H1 (cell line): ENCODE data around the gene NXPE1. TPM values are rescaled to one million over a fixed set of nuclear protein-coding genes. Genes with fewer than 3 reads are reported as not detected.

Source experiments
- CTCF ChIA-PET: fragments of 300-600 bp; sonication (Branson Sonifier 250); formaldehyde crosslinking; loops from one replicate; lab custom pipeline; 2021; ENCODE audit not compliant: partially characterized antibody; lab: Charles Lee
- POLR2A ChIA-PET: fragments of 300-600 bp; sonication (Branson Sonifier 250); formaldehyde crosslinking; loops from one replicate; lab custom pipeline; 2021; ENCODE audit warnings: inconsistent platforms; ENCODE audit not compliant: partially characterized antibody; lab: Charles Lee
- DNase-seq, 2 experiments: peaks; one replicate each; pipeline versions ENCODE4 v3.0.0 to v3.0.0-alpha.2; 2010 to 2022; ENCODE audit warnings: low spot score in 2 of 2, low read depth in 1 of 2, mixed read lengths in 1 of 2
- FAIRE-seq: peaks from 2 replicates; lab custom pipeline; 2011; peaks lifted over from hg19 to GRCh38; lab: Jason Lieb, UNC
- H2AFZ ChIP-seq: 2 replicates; pipeline ENCODE4 v1.8.1; 2012; ENCODE audit warnings: low read length, inconsistent platforms
- H2AK5ac ChIP-seq: 2 replicates; pipeline ENCODE4 v1.6.1; 2013; ENCODE audit warnings: low read depth, low read length
- H2BK120ac ChIP-seq: replicated peaks from 2 replicates; pipeline ENCODE3; 2013; ENCODE audit warnings: low read depth, low read length, inconsistent platforms
- H2BK12ac ChIP-seq: 2 replicates; pipeline ENCODE4 v1.6.1; 2013; ENCODE audit warnings: low read depth, low read length
- H2BK15ac ChIP-seq: 2 replicates; pipeline ENCODE4 v1.6.1; 2013; ENCODE audit warnings: low read length
- H2BK20ac ChIP-seq: 2 replicates; pipeline ENCODE4 v1.6.1; 2013; ENCODE audit warnings: low read length
- H2BK5ac ChIP-seq: 2 replicates; pipeline ENCODE4 v1.6.1; 2013; ENCODE audit warnings: low read depth, low read length
- H3K14ac ChIP-seq: 2 replicates; pipeline ENCODE4 v1.6.1; 2013; ENCODE audit warnings: inconsistent platforms; ENCODE audit not compliant: insufficient read length
- H3K18ac ChIP-seq: 2 replicates; pipeline ENCODE4 v1.6.1; 2013; ENCODE audit warnings: low read length; ENCODE audit errors: extremely low read depth
- H3K23ac ChIP-seq: 2 replicates; pipeline ENCODE4 v1.6.1; 2013; ENCODE audit warnings: inconsistent platforms; ENCODE audit not compliant: insufficient read length
- H3K23me2 ChIP-seq: 2 replicates; pipeline ENCODE4 v1.6.1; 2013; ENCODE audit warnings: low read depth, low read length
- H3K27ac ChIP-seq: 2 replicates; pipeline ENCODE4 v1.6.1; 2011; ENCODE audit warnings: low read depth, low read length, inconsistent platforms
- H3K27me3 ChIP-seq, 4 experiments: replicated peaks in 1 of 4; 1 replicate in 1 of 4; 2 replicates in 3 of 4; pipeline versions ENCODE4 v1.6.1 to v1.8.1; 2011 to 2013; ENCODE audit warnings: low read length in 3 of 4, mild to moderate bottlenecking in 3 of 4, inconsistent platforms in 2 of 4, mixed read lengths in 2 of 4, moderate library complexity in 1 of 4; ENCODE audit not compliant: control insufficient read depth in 3 of 4, insufficient read depth in 3 of 4; ENCODE audit errors: extremely low read depth in 1 of 4
- H3K36me3 ChIP-seq, 4 experiments: 2 replicates each; pipeline versions ENCODE4 v1.6.1 to v1.8.1; 2011 to 2013; ENCODE audit warnings: mild to moderate bottlenecking in 4 of 4, low read length in 3 of 4, moderate library complexity in 2 of 4, control low read depth in 1 of 4, inconsistent platforms in 1 of 4; ENCODE audit not compliant: insufficient read depth in 4 of 4, control insufficient read depth in 2 of 4
- H3K4ac ChIP-seq: replicated peaks from 2 replicates; pipeline ENCODE3; 2013; ENCODE audit warnings: low read length, low read depth, mixed read lengths, inconsistent platforms; ENCODE audit not compliant: insufficient read length
- H3K4me1 ChIP-seq, 4 experiments: replicated peaks in 1 of 4; 1 replicate in 1 of 4; 2 replicates in 3 of 4; pipeline versions ENCODE4 v1.6.1 to v1.8.1; 2011 to 2013; ENCODE audit warnings: low read length in 3 of 4, inconsistent platforms in 2 of 4, mixed read lengths in 1 of 4; ENCODE audit not compliant: insufficient read depth in 4 of 4, control insufficient read depth in 3 of 4
- H3K4me2 ChIP-seq, 2 experiments: 2 replicates each; pipeline versions ENCODE4 v1.6.1 to v1.8.1; 2011 to 2013; ENCODE audit warnings: low read depth in 2 of 2, low read length in 2 of 2, control low read depth in 1 of 2, inconsistent platforms in 1 of 2, mild to moderate bottlenecking in 1 of 2; ENCODE audit not compliant: insufficient read depth in 1 of 2
- H3K4me3 ChIP-seq, 4 experiments: fragments of 200-600, 300-600 bp in 1 of 4; sonication (generic), shearing (Covaris generic), sonication (Bioruptor Twin) in 1 of 4; 2 replicates each; pipeline versions ENCODE4 v1.5.1 to v1.8.1; 2011 to 2016; ENCODE audit warnings: low read length in 4 of 4, low read depth in 3 of 4, control low read depth in 2 of 4, inconsistent platforms in 2 of 4, mild to moderate bottlenecking in 2 of 4, mixed read lengths in 1 of 4, moderate library complexity in 1 of 4; ENCODE audit not compliant: insufficient read depth in 2 of 4; ENCODE audit errors: extremely low read depth in 1 of 4
- H3K56ac ChIP-seq: replicated peaks from 2 replicates; pipeline ENCODE3; 2013; ENCODE audit warnings: low read depth, mild to moderate bottlenecking, mixed read lengths, low read length, inconsistent platforms; ENCODE audit not compliant: insufficient read length
- H3K79me1 ChIP-seq: 2 replicates; pipeline ENCODE4 v1.6.1; 2013; ENCODE audit warnings: low read depth, low read length, control low read depth
- H3K79me2 ChIP-seq, 2 experiments: 2 replicates each; pipeline versions ENCODE4 v1.6.1 to v1.8.1; 2012 to 2013; ENCODE audit warnings: low read length in 2 of 2, mild to moderate bottlenecking in 2 of 2, inconsistent platforms in 1 of 2; ENCODE audit not compliant: insufficient read depth in 2 of 2, control insufficient read depth in 1 of 2
- H3K9ac ChIP-seq, 4 experiments: replicated peaks in 1 of 4; 1 replicate in 1 of 4; 2 replicates in 3 of 4; pipeline versions ENCODE4 v1.6.1 to v1.8.1; 2011 to 2013; ENCODE audit warnings: low read depth in 3 of 4, low read length in 3 of 4, control low read depth in 2 of 4, mild to moderate bottlenecking in 2 of 4, moderate library complexity in 2 of 4, inconsistent platforms in 1 of 4; ENCODE audit errors: extremely low read depth in 1 of 4
- H3K9me3 ChIP-seq, 2 experiments: 2 replicates each; pipeline versions ENCODE4 v1.6.1 to v1.8.1; 2012 to 2013; ENCODE audit warnings: mild to moderate bottlenecking in 2 of 2, moderate library complexity in 2 of 2, control low read depth in 1 of 2, inconsistent platforms in 1 of 2, low read depth in 1 of 2, low read length in 1 of 2, mixed read lengths in 1 of 2; ENCODE audit not compliant: insufficient read depth in 2 of 2
- H4K20me1 ChIP-seq, 2 experiments: replicated peaks in 1 of 2; 2 replicates each; pipeline versions ENCODE3 to v1.8.1; 2011 to 2013; ENCODE audit warnings: inconsistent platforms in 2 of 2, low read length in 2 of 2, mild to moderate bottlenecking in 1 of 2; ENCODE audit not compliant: insufficient read depth in 2 of 2, control insufficient read depth in 1 of 2
- H4K5ac ChIP-seq: 2 replicates; pipeline ENCODE4 v1.6.1; 2013; ENCODE audit warnings: low read length, low read depth, mixed read lengths, inconsistent platforms; ENCODE audit not compliant: insufficient read length
- H4K8ac ChIP-seq: 2 replicates; pipeline ENCODE4 v1.8.0; 2013; ENCODE audit warnings: mild to moderate bottlenecking, moderate library complexity, low read length, inconsistent platforms; ENCODE audit not compliant: insufficient read depth; ENCODE audit errors: extremely low read depth
- H4K91ac ChIP-seq: replicated peaks from 2 replicates; pipeline ENCODE3; 2013; ENCODE audit warnings: low read length, mixed read lengths, inconsistent platforms; ENCODE audit not compliant: insufficient read length
- ATF2 ChIP-seq: IDR thresholded peaks from 2 replicates; pipeline ENCODE4 v1.6.1; 2012; ENCODE audit warnings: low read length, inconsistent platforms
- BACH1 ChIP-seq: IDR thresholded peaks from 2 replicates; pipeline ENCODE4 v1.6.1; 2012; ENCODE audit warnings: low read length, improper control_type of control experiment
- CBX8 ChIP-seq: fragments of 300-800, 300-1000 bp; sonication (generic); IDR thresholded peaks from 2 replicates; pipeline ENCODE4 v1.7.1; 2016; ENCODE audit warnings: low read depth, low read length, borderline replicate concordance
- CEBPB ChIP-seq: IDR thresholded peaks from 2 replicates; pipeline ENCODE4 v1.6.1; 2012; ENCODE audit warnings: low read depth, low read length
- CHD1 ChIP-seq: IDR thresholded peaks from 2 replicates; pipeline ENCODE4 v1.6.1; 2012; ENCODE audit warnings: low read depth, low read length, improper control_type of control experiment
- CHD2 ChIP-seq: IDR thresholded peaks from 2 replicates; pipeline ENCODE4 v1.6.1; 2012; ENCODE audit warnings: low read length, improper control_type of control experiment
- CREB1 ChIP-seq: IDR thresholded peaks from 2 replicates; pipeline ENCODE4 v1.6.1; 2012; ENCODE audit warnings: inconsistent platforms
- E2F6 ChIP-seq: IDR thresholded peaks from 2 replicates; pipeline ENCODE4 v1.6.1; 2012; ENCODE audit warnings: inconsistent platforms
- KDM1A ChIP-seq: fragments of 200-600, 300-600 bp; sonication (generic); IDR thresholded peaks from 2 replicates; pipeline ENCODE4 v1.7.1; 2016; ENCODE audit warnings: mild to moderate bottlenecking, low read length, borderline replicate concordance
- NRF1 ChIP-seq: IDR thresholded peaks from 2 replicates; pipeline ENCODE4 v1.6.1; 2011; ENCODE audit warnings: mild to moderate bottlenecking, low read depth, low read length, improper control_type of control experiment
- POU5F1 ChIP-seq: IDR thresholded peaks from 2 replicates; pipeline ENCODE4 v1.6.1; 2011; ENCODE audit warnings: low read depth, mild to moderate bottlenecking, low read length, moderate library complexity
- RFX5 ChIP-seq: IDR thresholded peaks from 2 replicates; pipeline ENCODE4 v1.6.1; 2011; ENCODE audit warnings: low read depth, low read length, improper control_type of control experiment, borderline replicate concordance
- SP2 ChIP-seq: IDR thresholded peaks from 2 replicates; pipeline ENCODE4 v1.6.1; 2012; ENCODE audit warnings: mild to moderate bottlenecking, low read length, inconsistent platforms
- SP4 ChIP-seq: IDR thresholded peaks from 2 replicates; pipeline ENCODE4 v1.6.1; 2012; ENCODE audit warnings: low read length, inconsistent platforms
- WGBS, 2 experiments: shearing (Covaris generic) in 1 of 2; methylation state at CpG; one replicate each; pipeline versions ENCODE4 v1.1.6 to v1.1.7; 2013 to 2015; ENCODE audit warnings: low lambda C conversion rate in 2 of 2, mixed read lengths in 2 of 2, inconsistent platforms in 1 of 2, low coverage in 1 of 2, missing lambda C conversion rate in 1 of 2; ENCODE audit not compliant: insufficient replicate concordance in 2 of 2, insufficient coverage in 1 of 2, insufficient read length in 1 of 2; ENCODE audit errors: extremely low coverage in 1 of 2, missing lambda C conversion rate in 1 of 2; 5-methylcytosine and 5-hydroxymethylcytosine counted together
- polyA plus RNA-seq, 7 experiments: library from polyadenylated mRNA; depleted of rRNA in 3 of 7; stranded (reverse) in 5 of 7; unstranded in 2 of 7; fragments of >200 nt in 5 of 7; fragments of 200-250 nt in 2 of 7; gene quantifications; 1 replicate in 5 of 7; 2 replicates in 1 of 7; 4 replicates in 1 of 7; pipeline versions ENCODE4 v1.2.1 to v1.2.3, GENCODE V29; 2011 to 2013; ENCODE audit warnings: missing spikeins in 2 of 7, mixed read lengths in 2 of 7
- total RNA-seq: library from RNA; stranded (reverse); fragmentation: NEBNext Ultra II Directional; extraction: Animal tissue kit (Norgen Biotek cat#: 25700); gene quantifications from 2 replicates; pipeline ENCODE4 v1.2.1, GENCODE V29; 2021

The NXPE1 gene
- total and polyA plus RNA-seq, 2 of the 8 experiments (the other 6 are each of a cell fraction or from before 2014, with no cell fraction given): not detected

DNA sequence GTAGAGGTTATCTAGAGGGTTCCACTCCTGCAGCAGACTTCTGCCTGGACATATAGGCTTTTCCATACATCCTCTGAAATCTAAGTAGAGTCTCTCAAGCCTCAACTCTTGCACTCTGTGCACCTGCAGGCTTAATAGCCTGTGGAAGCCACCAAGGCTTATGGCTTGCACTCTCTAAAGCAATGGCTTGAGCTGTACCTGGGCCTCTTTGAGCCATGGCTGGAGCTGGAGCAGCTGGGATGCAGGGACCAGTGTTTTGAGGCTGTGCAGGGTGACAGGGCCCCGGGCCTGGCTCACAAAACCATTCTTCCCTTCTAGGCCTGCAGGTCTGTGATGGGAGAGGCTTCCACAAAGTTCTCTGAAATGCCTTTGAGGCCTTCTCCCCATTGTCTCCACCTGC, 38.8 kb upstream of the NXPE1 start:
- H3K56ac ChIP-seq: no peak overlapping the region
- no peak overlapping the region for H3K9ac ChIP-seq
- no peak overlapping the region for H3K4ac ChIP-seq
- no peaks in the 10 kb centered on the region for H3K36me3 ChIP-seq
- H2AFZ ChIP-seq: no peak overlapping the region
- H2BK5ac ChIP-seq: no peak overlapping the region
- H3K4me1 ChIP-seq: no peaks in the 10 kb centered on the region
- no peak overlapping the region for H3K18ac ChIP-seq
- no peak overlapping the region for H3K23ac ChIP-seq
- no peaks in the 10 kb centered on the region for H3K27me3 ChIP-seq
- no peaks in the 10 kb centered on the region for H4K20me1 ChIP-seq
- DNase-seq: no peak
- no peak overlapping the region for H4K91ac ChIP-seq
- H2BK120ac ChIP-seq: no peak overlapping the region
- WGBS, 2 experiments: 91% methylated on average over 1 of the region's 1 CpG; no CpG with 5 or more reads in 1 of the 2 experiments
- no peak overlapping the region for H2BK15ac ChIP-seq
- FAIRE-seq: no peak
- CTCF ChIA-PET: interaction anchor here (1.0 to 1.1 kb wide), 3 partner anchors 11 to 257 kb away, joined by 3 to 4 read pairs (median 3); no protein-coding TSS in a partner anchor
- H3K4me3 ChIP-seq: no peak overlapping the region
- H3K23me2 ChIP-seq: no peaks in the 10 kb centered on the region
- no peak overlapping the region for H2AK5ac ChIP-seq
- POLR2A ChIA-PET: no interaction called here
- H3K9me3 ChIP-seq: peaks cover 0 to 3% of the 10 kb centered on the region in 2 experiments; a peak in 2 of 4 replicates
- H3K79me2 ChIP-seq: no peaks in the 10 kb centered on the region
- H3K79me1 ChIP-seq: no peaks in the 10 kb centered on the region
- no peak overlapping the region for H2BK12ac ChIP-seq
- H3K27ac ChIP-seq: no peak overlapping the region
- H3K4me2 ChIP-seq: no peak overlapping the region
- no peak overlapping the region for H3K14ac ChIP-seq
- H4K5ac ChIP-seq: no peak overlapping the region
- H2BK20ac ChIP-seq: no peak overlapping the region
- no peak overlapping the region for H4K8ac ChIP-seq
- no peak for TF ChIP-seq E2F6
- no peak for TF ChIP-seq ATF2
- TF ChIP-seq NRF1: no peak
- TF ChIP-seq KDM1A: no peak
- TF ChIP-seq RFX5: no peak
- no peak for TF ChIP-seq CHD1
- no peak for TF ChIP-seq CREB1
- no peak for TF ChIP-seq CHD2
- TF ChIP-seq SP2: no peak
- TF ChIP-seq CBX8: no peak
- TF ChIP-seq POU5F1: no peak
- no peak for TF ChIP-seq CEBPB
- no peak for TF ChIP-seq BACH1
- no peak for TF ChIP-seq SP4
